ENCODE data around the gene SLC16A3.
A peak's percentile ranks its signal among the peaks of the same experiment; 100 is the strongest.

Gene SLC16A3

DNA sequence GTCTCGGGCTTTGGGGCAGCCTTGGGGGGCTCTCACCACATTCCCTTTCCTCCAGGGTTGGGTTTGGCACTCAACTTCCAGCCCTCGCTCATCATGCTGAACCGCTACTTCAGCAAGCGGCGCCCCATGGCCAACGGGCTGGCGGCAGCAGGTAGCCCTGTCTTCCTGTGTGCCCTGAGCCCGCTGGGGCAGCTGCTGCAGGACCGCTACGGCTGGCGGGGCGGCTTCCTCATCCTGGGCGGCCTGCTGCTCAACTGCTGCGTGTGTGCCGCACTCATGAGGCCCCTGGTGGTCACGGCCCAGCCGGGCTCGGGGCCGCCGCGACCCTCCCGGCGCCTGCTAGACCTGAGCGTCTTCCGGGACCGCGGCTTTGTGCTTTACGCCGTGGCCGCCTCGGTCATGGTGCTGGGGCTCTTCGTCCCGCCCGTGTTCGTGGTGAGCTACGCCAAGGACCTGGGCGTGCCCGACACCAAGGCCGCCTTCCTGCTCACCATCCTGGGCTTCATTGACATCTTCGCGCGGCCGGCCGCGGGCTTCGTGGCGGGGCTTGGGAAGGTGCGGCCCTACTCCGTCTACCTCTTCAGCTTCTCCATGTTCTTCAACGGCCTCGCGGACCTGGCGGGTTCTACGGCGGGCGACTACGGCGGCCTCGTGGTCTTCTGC is 8.4 kb downstream of the SLC16A3 start:
- no peak for DNase-seq

- DNase-seq: no peak
These were observed 9.1 kb downstream of the SLC16A3 start for GRCh38 chr17:82237746-82238471.

GRCh38 chr17:82238472-82239201 is 9.8 kb downstream of the SLC16A3 start:
- peak; percentile 93 for DNase-seq

DNA sequence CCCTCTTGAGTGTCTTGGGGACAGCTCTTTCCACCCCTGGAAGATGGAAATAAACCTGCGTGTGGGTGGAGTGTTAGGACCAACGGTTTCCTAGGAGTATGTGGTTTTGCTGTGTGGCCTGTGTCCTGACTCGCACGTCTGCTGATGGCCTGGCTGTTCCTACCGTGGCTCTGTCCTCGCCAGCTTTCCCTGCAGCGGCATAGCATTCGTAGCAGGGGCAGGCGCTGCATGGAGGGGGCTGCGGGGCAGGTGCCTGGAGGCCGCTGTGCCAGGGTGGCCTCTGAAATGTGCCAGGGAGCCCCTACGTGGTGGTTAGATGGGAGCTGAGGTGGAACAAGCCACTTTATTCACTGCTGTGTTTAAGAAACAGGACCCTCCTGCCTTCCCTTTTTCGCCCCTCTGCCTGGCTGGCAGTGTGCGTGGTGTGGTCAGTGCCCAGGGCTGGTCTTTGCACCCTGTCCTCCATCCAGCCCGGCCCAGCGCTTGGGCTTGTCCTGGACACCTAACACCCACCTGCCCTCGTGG is 10.6 kb downstream of the SLC16A3 start:
- DNase-seq: no peak

DNA sequence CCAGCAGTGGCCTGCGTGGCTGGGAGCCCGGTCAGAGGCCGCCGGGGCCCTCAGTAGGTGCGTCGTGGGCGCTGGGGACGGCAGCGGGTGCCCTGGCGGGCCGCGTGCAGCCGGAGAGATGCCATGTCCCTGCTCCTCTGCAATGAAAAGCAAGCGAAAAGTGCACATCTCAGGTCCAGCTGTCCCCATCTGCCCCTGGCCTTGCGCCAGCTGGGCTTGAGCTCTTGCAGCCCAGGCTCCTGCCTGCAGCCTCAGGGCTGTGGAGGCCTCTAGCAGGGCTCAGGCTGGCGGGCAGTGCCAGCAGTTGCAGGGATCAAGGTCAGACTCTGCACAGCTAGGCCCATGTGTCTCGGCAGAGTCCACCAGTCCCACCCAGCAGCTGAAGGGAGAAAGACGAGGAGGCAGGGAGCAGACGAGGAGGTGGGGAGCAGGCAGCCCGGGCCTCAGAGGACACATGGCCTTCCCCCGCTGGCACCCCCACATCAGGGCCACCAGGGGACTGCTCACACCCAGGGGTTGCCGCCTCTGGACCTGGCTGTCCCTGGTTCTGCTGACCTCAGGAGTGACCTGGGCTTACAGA is 11.2 kb downstream of the SLC16A3 start:
- DNase-seq: no peak

DNA sequence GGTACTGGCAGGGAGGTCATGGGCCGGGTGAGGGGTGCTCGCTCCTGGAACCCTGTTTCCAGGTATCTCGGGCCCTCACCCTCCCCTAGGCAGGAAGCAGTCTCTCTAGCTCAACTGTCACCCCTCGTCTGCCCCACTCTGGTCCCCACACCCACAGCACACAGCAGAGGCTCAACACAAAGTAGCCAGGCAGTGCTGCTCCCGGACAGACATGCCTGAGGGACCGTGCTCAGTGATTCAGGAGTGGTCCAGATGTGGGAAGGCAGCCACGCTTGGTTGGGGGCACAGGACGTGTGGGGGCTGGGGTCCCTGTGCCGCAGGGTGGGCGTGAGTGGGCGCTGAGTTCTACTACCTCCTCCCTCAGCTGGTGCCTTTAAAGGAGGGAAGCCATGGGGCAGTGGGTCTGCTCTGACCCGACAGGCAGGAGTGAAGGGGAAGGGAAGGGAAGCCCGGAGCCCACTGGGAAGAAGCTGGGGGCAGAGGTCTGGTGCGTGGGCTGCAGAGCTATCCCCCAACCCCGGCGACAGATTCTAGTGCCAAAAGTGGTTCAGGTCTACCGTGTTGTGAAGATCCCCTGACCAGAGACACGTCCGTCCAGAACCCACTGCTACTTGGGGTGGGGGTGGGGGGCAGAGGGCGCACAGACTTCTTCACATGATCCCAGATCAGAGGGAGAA is 11.8 kb downstream of the SLC16A3 start:
- no peak for DNase-seq

GRCh38 chr17:82241183-82241925 is 12.5 kb downstream of the SLC16A3 start:
- peak; percentile 89 for DNase-seq

DNA sequence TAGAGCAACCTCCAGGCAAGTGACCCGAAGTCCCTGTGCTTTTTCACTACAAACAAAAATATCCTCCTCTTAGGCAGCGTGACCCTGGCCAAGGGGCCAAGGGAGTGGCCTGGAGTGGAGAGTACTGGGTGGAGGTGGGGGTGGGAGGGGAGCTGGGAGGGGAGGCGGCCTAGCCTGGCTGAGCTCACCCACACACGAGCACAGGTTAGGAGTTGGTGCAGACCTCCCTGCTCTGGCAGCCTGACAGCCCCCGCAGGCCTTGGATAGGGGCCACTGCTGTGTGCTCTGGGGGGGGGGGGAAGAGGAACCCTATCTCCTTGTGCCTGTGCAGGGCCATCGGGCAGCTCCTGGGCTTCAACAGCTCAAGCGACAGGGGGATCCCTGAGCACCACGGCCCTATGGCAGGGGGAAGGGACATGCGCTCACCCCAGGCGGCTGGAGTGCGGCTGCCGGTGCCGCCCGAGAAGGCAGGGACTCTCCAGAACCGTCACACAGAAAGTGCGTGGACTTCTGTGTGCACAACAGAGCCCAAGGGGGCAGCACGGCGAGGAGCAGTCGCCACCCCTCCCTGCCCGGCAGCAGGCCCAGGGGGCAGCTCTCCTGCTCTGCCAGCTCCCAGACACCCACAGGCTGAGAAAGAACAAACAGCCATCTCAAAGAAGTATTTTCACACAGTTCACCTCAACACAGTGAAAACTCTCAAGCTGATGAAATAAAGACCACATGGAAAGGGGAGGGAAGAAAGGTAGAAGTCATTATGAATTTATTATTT is 13.3 kb downstream of the SLC16A3 start:
- peak; percentile 82 for DNase-seq

GRCh38 chr17:82242698-82242976 is 13.8 kb downstream of the SLC16A3 start:
- DNase-seq: no peak

- no peak for DNase-seq
These were observed 14.3 kb downstream of the SLC16A3 start for GRCh38 chr17:82242977-82243647.

- no peak for DNase-seq
These were observed 15.0 kb downstream of the SLC16A3 start for GRCh38 chr17:82243648-82244412.

- peak; percentile 66 for DNase-seq
These were observed 15.7 kb downstream of the SLC16A3 start for GRCh38 chr17:82244413-82245133.

- DNase-seq: no peak
These were observed 16.5 kb downstream of the SLC16A3 start for GRCh38 chr17:82245134-82246039.

GRCh38 chr17:82246040-82246364 is 17.2 kb downstream of the SLC16A3 start:
- no peak for DNase-seq

DNA sequence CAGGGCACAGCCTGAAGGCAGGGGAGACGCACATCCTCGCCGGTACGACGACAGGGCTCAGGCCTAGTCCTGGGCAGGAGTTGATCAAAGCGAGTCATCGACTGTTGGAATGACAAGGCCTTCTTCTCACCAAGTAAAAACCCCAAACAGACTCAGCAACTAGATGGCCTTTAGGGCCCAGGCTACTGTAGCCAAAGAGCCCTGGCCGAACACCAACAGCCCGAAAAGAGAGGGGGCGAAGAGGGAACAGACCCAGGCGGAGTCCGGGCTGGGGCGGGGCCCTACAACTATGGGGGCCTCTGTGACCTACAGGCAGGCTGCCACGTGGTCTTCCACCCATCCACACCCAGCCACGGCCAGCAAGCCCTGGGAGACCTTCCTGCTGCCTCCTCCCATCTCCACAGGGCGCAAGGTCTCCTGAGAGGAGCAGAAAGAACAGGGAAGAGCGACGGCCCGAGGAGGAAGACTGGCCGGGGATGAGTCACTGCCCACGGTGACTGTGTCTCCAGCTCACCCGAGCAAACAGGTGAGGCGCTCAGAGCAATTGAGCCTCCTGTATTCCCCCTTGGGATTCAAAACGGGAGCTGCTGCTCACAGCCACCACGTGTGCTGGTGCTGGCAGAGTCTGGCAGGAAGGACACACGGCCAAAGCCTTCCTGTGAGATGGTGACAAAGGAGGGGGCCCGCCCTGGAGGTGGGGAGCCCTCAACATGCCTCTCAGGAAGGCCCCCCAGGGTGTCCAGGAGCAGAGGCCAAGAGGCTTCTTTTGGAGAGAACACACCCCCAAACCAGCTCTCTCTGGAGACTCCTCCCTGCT is 17.7 kb downstream of the SLC16A3 start:
- no peak for DNase-seq

DNA sequence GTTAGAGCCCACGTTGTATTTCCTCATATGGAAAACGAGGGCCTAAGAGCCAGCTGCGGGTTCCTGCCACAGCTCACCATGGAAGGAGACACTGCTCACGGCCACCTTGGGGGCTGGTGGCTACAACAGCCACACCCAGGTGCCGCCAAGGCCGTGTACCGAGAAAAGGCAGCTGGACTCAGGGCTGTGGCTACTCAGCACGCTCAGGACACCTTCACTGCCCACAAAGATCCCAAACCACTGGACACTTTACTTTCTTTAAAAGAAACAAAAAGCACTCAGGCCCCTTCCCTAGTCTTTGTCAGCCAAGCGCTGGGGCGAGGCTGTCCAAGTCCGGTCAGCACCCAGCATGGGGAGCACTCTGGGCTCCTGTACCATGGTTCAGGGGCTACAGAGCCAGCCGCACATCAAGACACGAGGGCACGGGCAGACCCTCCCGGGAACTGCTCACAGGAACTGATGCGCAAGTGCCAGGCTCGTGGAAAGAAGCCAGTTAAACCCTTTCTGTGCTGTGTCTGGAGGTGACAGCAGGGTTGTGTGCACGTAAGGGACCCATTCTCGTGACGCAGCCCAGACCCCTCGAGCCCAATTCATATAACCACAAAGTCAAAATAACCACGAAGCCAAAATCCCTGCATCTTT is 18.5 kb downstream of the SLC16A3 start:
- no peak for DNase-seq
